ENCODE results near the gene IQCE.

Gene IQCE

DNA sequence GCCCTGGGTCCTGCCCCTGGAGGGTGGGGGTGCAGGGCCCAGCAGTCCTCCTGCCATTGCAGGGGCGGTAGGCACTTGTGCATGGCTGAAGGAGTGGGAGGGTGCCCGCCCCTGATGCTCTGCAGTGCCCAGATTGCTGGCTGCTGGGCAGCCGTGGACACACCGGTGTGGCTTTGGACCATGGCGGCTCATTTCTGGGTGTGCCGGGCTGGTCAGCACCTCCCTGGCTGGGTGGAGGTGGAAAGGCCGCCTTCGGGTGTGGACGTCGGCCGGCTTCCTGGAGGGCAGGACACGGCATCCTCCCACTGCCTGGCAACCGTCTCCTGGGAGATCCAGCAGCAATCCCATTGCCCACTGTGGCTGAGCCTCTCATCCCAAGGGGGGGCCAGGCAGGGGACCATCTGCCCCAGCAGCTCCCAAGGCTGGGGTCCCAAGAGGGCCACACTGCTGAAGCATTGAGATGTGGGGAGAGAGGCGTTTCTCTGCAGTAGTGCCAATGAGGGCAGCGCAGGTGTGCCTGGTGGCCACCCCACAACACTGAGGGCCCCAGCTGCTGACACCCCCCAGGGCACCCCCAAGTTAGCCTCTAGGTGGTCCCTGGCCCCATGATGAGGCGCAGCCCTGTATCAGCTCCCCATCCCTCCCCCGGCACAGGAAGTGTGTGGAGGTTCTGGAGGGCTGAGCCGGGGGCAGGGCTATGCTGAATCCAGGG, 85.9 kb downstream of the IQCE start:
- no peaks in the 10 kb centered on the region for H3K9me3 ChIP-seq (ENCODE audit: control insufficient read depth, low read length)
- H3K9ac ChIP-seq (ENCODE audit: low read length), result no peak overlapping the region
- no peak overlapping the region for H3K4me3 ChIP-seq (ENCODE audit: low read length)
- peaks cover 19% of the 10 kb centered on the region for H3K4me1 ChIP-seq (ENCODE audit: control insufficient read depth, insufficient read depth, low read length)
- H3K36me3 ChIP-seq (ENCODE audit: control insufficient read depth, insufficient read depth, low read length, severe bottlenecking), result peaks cover 16% of the 10 kb centered on the region
- H3K27me3 ChIP-seq (replicated peaks; ENCODE audit: control insufficient read depth, insufficient read depth, low read length), result no peaks in the 10 kb centered on the region
- no peak for DNase-seq (ENCODE audit: low read depth)

GRCh38 chr7:2645274-2645868, 86.6 kb downstream of the IQCE start:
- H3K4me3 ChIP-seq (ENCODE audit: low read length), result no peak overlapping the region
- no peak for DNase-seq (ENCODE audit: low read depth)
- no peak overlapping the region for H3K9ac ChIP-seq (ENCODE audit: low read length)
- H3K27me3 ChIP-seq (replicated peaks; ENCODE audit: control insufficient read depth, insufficient read depth, low read length), result no peaks in the 10 kb centered on the region
- peaks cover 20% of the 10 kb centered on the region for H3K36me3 ChIP-seq (ENCODE audit: control insufficient read depth, insufficient read depth, low read length, severe bottlenecking)
- no peaks in the 10 kb centered on the region for H3K9me3 ChIP-seq (ENCODE audit: control insufficient read depth, low read length)
- H3K4me1 ChIP-seq (ENCODE audit: control insufficient read depth, insufficient read depth, low read length), result peaks cover 19% of the 10 kb centered on the region

- Histone ChIP-seq H3K27me3 (replicated peaks; ENCODE audit: control insufficient read depth, insufficient read depth, low read length) (no peaks in the 10 kb centered on the region), H3K4me3 (ENCODE audit: low read length) (no peak overlapping the region), H3K4me1 (ENCODE audit: control insufficient read depth, insufficient read depth, low read length) (peaks cover 10% of the 10 kb centered on the region), H3K9me3 (ENCODE audit: control insufficient read depth, low read length) (no peaks in the 10 kb centered on the region), H3K9ac (ENCODE audit: low read length) (no peak overlapping the region), H3K36me3 (ENCODE audit: control insufficient read depth, insufficient read depth, low read length, severe bottlenecking) (peaks cover 20% of the 10 kb centered on the region)
- no peak for DNase-seq (ENCODE audit: low read depth)
These were observed 87.5 kb downstream of the IQCE start for GRCh38 chr7:2646336-2646679.

GRCh38 chr7:2646680-2647571, 88.1 kb downstream of the IQCE start:
- no peaks in the 10 kb centered on the region for H3K9me3 ChIP-seq (ENCODE audit: control insufficient read depth, low read length)
- peaks cover 24% of the 10 kb centered on the region for H3K36me3 ChIP-seq (ENCODE audit: control insufficient read depth, insufficient read depth, low read length, severe bottlenecking)
- H3K27me3 ChIP-seq (replicated peaks; ENCODE audit: control insufficient read depth, insufficient read depth, low read length), result no peaks in the 10 kb centered on the region
- no peak overlapping the region for H3K4me3 ChIP-seq (ENCODE audit: low read length)
- no peak overlapping the region for H3K9ac ChIP-seq (ENCODE audit: low read length)
- H3K4me1 ChIP-seq (ENCODE audit: control insufficient read depth, insufficient read depth, low read length), result peaks cover 4% of the 10 kb centered on the region
- no peak for DNase-seq (ENCODE audit: low read depth)

DNA sequence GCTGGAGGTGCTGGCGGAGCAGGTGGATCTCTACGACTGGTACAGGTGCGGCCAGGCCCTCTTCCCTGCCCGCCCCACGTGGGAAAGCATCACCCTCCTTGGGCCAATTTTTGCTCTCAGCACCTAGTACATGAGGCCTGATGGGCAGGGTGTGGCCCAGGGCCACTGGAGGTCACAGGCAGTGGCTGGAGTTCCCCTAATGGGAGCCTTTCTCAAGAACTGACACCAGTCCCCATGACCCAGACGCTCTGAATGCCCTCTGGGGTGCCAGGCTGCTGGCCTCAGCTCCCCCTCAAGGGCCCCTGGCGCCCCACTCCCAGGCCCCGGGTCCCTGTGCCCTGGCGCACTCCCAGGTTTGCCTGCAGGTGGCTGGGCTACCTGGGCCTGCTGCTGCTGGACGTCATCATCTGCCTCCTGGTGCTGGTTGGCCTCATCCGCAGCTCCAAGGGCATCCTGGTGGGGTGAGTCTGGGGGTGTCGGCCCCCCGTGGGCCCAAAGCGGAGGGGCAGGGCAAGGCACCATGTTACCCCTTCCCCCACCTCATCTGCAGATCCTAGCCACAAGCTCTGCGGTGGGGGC, 88.9 kb downstream of the IQCE start:
- no peak for DNase-seq (ENCODE audit: low read depth)
- Histone ChIP-seq H3K9ac (ENCODE audit: low read length) (no peak overlapping the region), H3K27me3 (replicated peaks; ENCODE audit: control insufficient read depth, insufficient read depth, low read length) (no peaks in the 10 kb centered on the region), H3K4me3 (ENCODE audit: low read length) (no peak overlapping the region), H3K9me3 (ENCODE audit: control insufficient read depth, low read length) (no peaks in the 10 kb centered on the region), H3K4me1 (ENCODE audit: control insufficient read depth, insufficient read depth, low read length) (no peaks in the 10 kb centered on the region), H3K36me3 (ENCODE audit: control insufficient read depth, insufficient read depth, low read length, severe bottlenecking) (peaks cover 25% of the 10 kb centered on the region)

- Histone ChIP-seq H3K4me3 (ENCODE audit: low read length) (no peak overlapping the region), H3K36me3 (ENCODE audit: control insufficient read depth, insufficient read depth, low read length, severe bottlenecking) (peaks cover 25% of the 10 kb centered on the region), H3K27me3 (replicated peaks; ENCODE audit: control insufficient read depth, insufficient read depth, low read length) (no peaks in the 10 kb centered on the region), H3K9me3 (ENCODE audit: control insufficient read depth, low read length) (no peaks in the 10 kb centered on the region), H3K4me1 (ENCODE audit: control insufficient read depth, insufficient read depth, low read length) (no peaks in the 10 kb centered on the region), H3K9ac (ENCODE audit: low read length) (no peak overlapping the region)
- no peak for DNase-seq (ENCODE audit: low read depth)
These were observed 90.5 kb downstream of the IQCE start for GRCh38 chr7:2649139-2649838.

DNA sequence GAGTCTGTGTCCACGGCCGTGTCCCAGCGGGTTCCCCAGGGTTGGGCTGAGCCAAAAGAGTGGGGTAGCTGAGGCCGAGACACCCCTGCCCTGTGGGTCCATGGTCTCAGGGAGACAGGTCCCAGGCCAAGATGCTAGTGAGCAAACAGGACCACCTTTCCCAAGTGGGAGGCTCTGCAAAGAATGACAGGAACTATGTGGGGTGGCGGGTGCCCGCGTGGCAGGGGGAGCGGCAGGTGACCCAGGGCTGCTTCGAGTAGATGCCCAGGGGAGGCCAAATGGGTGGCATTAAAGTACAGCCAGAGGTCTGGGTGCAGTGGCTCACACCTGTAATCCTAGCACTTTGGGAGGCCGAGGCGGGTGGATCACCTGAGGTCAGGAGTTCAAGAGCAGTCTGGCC, 91.2 kb downstream of the IQCE start:
- Histone ChIP-seq H3K9me3 (ENCODE audit: control insufficient read depth, low read length) (no peaks in the 10 kb centered on the region), H3K36me3 (ENCODE audit: control insufficient read depth, insufficient read depth, low read length, severe bottlenecking) (peaks cover 25% of the 10 kb centered on the region), H3K9ac (ENCODE audit: low read length) (no peak overlapping the region), H3K4me3 (ENCODE audit: low read length) (no peak overlapping the region), H3K27me3 (replicated peaks; ENCODE audit: control insufficient read depth, insufficient read depth, low read length) (no peaks in the 10 kb centered on the region), H3K4me1 (ENCODE audit: control insufficient read depth, insufficient read depth, low read length) (no peaks in the 10 kb centered on the region)
- no peak for DNase-seq (ENCODE audit: low read depth)

DNA sequence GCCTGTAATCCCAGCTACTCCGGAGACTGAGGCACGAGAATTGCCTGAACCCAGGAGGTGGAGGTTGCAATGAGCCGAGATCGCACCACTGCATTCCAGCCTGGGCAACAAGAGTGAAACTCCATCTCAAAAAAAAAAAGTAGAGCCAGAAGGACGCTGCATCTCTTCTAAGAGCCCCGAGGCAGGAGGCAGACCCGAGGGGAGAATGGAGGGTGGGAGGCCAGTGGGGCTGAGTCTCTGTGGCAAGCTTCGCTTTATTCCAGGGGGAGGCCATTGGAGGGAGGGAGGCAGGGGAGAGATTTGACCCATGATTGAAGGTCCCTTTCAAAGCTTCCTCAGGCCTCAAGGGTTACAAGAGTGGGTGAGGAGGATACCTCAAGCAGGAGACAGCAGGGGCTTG, 91.7 kb downstream of the IQCE start:
- peaks cover 25% of the 10 kb centered on the region for H3K36me3 ChIP-seq (ENCODE audit: control insufficient read depth, insufficient read depth, low read length, severe bottlenecking)
- no peak for DNase-seq (ENCODE audit: low read depth)
- H3K27me3 ChIP-seq (replicated peaks; ENCODE audit: control insufficient read depth, insufficient read depth, low read length), result no peaks in the 10 kb centered on the region
- no peak overlapping the region for H3K9ac ChIP-seq (ENCODE audit: low read length)
- no peak overlapping the region for H3K4me3 ChIP-seq (ENCODE audit: low read length)
- H3K9me3 ChIP-seq (ENCODE audit: control insufficient read depth, low read length), result no peaks in the 10 kb centered on the region
- no peaks in the 10 kb centered on the region for H3K4me1 ChIP-seq (ENCODE audit: control insufficient read depth, insufficient read depth, low read length)

GRCh38 chr7:2651336-2651735, 92.6 kb downstream of the IQCE start:
- Histone ChIP-seq H3K9me3 (ENCODE audit: control insufficient read depth, low read length) (no peaks in the 10 kb centered on the region), H3K36me3 (ENCODE audit: control insufficient read depth, insufficient read depth, low read length, severe bottlenecking) (peaks cover 26% of the 10 kb centered on the region), H3K27me3 (replicated peaks; ENCODE audit: control insufficient read depth, insufficient read depth, low read length) (no peaks in the 10 kb centered on the region), H3K9ac (ENCODE audit: low read length) (no peak overlapping the region), H3K4me3 (ENCODE audit: low read length) (no peak overlapping the region), H3K4me1 (ENCODE audit: control insufficient read depth, insufficient read depth, low read length) (no peaks in the 10 kb centered on the region)
- no peak for DNase-seq (ENCODE audit: low read depth)

DNA sequence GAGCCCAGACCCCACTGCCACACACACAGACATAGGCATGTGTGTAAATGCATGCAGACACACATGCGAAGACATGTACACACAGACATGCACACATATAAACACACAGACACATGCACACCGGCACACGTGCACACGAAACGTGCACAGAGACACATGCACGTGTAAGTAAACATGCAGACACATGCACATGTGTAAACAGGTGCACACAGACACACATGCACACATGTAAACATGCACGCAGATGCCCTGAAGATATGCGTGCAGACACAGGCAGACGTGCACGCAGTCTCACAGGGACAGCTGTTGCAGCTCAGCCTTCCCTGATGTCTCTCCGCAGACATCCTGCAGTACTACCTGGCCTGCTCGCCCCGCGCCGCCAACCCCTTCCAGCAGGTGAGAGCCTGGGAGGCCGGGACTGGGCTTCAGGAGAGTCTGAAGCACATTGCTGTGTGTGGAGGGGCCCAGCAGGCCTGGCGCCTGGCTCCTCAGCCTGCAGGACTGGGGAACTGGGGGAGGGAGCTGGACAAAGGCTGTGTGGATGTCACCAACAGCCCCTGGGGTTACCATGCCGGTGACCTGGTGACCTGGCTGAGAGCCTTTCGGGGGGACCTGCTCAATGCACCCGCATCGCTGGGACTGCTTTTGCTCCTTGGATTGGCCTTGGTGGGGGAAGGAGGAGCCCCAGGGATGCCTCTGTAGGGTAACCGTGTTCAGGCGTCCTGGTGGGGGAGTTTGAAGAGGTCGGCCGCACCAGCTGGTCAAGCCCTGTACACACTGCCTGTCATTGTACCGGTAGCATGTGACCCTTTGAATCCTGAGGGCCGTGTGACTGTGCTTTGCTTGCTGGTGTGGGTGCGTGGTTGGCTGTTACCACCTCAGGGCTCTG, 93.3 kb downstream of the IQCE start:
- DNase-seq (ENCODE audit: low read depth), result no peak
- Histone ChIP-seq H3K36me3 (ENCODE audit: control insufficient read depth, insufficient read depth, low read length, severe bottlenecking) (peaks cover 32% of the 10 kb centered on the region), H3K27me3 (replicated peaks; ENCODE audit: control insufficient read depth, insufficient read depth, low read length) (no peaks in the 10 kb centered on the region), H3K9me3 (ENCODE audit: control insufficient read depth, low read length) (no peaks in the 10 kb centered on the region), H3K4me1 (ENCODE audit: control insufficient read depth, insufficient read depth, low read length) (no peaks in the 10 kb centered on the region), H3K4me3 (ENCODE audit: low read length) (no peak overlapping the region), H3K9ac (ENCODE audit: low read length) (no peak overlapping the region)
